Stimulated activated CD8-positive, alpha-beta memory T cell treated with anti-CD3 and anti-CD28 coated beads, Interleukin-7, amount 100 ng/mL, for 48 hours (primary cell): ENCODE results near the gene GP1BB.
"Not testable (repeated sequence)": the region's sequence is repeated elsewhere in the genome, so short reads cannot be mapped to it uniquely, and the experiment has no call there.

Experiments used
- DNase-seq, 2 donors: peaks; one replicate each; pipeline ENCODE4 v3.0.0-alpha.2; 2020; ENCODE audit warnings: low read depth in 1 of 2; ENCODE audit errors: extremely low read depth in 1 of 2

GP1BB gene

DNA sequence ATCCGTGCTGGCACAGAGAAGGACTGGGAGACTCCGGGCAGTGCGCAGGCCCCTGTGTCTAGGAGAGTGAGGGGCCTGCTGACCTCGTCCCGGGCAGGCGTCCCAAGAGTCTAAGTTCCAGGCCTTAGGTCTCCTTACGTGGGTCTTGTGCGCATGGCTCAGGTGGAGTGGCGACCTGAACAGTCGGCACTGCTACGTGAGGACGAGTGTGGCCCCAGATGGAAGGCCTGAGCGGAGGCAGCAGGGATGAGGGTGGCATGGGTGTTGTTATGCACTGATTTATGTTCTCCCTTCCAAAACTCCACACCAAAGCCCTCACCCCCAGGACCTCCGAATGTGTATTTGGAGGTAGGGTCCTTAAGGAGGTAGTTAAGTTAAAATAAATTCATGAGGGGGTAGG, 29.8 kb upstream of the GP1BB start:
- DNase-seq = no peak

DNA sequence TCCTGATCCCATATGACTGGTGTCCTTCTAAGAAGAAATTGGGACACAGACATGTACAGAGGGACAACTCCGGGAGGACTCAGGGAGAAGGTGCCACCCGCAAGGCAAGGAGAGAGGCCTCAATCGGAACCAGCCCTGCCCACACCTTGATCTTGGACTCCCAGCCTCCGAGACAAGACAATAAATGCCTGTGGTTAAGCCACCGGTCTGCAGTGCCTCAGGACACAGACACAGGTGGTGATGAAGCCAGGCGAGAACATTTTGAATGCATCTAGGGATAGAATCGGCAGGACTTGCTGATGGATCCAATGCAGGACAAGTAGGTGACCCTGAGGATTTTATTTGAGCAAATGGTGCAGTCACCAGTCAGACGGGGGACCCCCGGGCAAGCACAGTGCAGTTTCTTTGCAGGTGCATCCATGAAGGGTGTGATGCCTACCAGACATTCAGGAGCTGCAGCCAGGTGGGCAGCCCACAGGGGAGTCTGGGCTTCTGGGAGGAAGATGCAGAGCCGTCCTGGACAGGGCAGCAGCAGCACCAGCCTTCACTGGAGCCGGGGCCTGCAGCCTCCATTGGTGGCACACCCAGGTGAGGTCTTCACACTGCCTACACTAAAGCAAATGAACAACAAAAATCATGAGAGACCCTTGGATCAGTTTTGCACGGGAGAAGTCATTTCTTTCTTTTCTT, 29.2 kb upstream of the GP1BB start:
- no peak for DNase-seq

DNA sequence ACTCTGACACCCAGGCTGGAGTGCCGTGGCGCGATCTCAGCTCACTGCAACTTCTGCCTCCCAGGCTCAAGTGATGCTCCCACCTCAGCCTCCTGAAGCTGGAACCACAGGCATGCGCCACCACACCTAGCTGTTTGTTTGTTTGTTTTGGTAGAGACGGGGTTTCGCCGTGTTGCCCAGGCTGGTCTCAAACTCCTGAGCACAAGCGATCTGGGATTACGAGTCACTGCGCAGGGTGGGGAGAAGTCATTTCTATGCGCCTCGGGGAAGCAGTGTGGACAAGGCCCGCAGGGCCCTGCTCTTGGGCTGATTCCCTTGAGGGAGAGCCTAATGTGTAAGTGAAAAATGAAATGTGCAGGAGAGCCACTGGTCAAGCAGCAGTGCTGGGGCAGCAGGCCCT, 28.6 kb upstream of the GP1BB start:
- no peak for DNase-seq

DNA sequence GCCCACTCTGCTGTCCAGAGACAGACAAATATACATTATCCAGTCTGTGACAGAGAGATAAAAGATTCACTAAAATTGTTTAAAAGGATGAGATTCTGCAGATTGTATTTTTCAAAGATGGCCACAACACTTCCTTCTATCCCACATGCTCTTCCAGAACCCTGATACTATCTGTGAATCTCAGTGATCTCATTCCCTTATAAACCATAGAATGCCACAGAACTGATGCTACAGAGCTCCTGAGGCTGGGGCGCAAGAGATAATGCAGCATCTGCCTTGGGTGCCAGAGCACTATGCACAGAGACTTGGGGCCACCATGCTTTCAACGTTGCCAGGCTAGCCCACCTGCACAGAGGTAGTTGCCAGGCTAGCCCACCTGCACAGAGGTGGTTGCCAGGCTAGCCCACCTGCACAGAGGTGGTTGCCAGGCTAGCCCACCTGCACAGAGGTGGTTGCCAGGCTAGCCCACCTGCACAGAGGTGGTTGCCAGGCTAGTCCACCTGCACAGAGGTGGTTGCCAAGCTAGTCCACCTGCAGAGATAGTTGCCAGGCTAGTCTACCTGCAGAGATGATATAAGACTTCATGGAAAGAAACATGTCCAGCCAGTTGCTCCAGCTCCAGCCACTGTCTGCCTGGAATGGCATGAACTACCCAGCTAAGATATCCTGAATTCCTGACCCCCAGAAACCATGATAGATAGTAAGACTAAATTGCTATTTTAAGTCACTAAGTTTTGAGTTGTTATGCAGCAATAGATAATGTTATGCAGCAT, 26.6 kb upstream of the GP1BB start:
- no peak for DNase-seq

DNA sequence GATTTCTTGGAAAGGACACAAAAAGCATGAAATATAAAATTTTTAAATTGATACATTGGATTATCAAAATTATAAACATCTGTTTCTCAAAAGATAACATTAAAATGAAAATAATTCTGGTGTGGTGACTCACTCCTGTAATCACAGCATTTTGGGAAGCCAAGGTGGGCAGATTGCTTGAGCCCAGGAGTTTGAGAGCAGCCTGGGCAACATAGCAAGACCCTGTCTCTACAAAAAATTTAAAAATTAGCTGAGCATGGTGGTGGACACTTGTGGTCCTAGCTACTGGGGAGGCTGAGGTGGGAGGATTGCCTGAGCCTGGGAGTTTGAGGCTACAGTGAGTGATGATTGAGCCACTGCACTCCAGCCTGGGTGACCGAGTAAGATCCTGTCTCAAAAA, 25.5 kb upstream of the GP1BB start:
- DNase-seq = not testable (repeated sequence)

DNA sequence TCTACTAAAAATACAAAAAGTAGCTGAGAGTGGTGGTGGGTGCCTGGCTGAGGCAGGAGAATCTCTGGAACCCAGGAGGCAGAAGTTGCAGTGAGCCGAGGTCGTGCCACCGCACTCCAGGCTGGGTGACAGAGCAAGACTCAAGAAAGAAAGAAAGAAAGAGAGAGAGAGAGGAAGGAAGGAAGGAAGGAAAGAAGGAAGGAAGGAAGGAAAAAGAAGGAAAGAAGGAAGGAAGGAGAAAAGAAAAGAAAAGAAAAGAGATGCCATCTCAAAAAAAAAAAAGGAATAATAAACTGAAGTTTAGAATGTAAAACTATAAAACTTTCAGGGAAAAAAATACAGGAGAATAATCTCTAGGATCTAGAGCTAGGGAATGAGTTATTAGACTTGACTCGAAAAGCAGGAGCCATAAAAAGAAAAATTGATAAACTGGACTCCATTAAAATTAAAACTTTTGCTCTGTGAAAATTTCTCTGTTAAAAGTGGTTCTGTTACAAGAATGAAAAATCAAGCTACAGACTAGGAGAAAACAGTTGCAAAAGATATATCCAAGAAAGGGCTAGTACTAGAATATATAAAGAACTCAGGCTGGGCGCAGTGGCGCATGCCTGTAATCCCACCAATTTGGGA, 22.4 kb upstream of the GP1BB start:
- DNase-seq = no peak

DNA sequence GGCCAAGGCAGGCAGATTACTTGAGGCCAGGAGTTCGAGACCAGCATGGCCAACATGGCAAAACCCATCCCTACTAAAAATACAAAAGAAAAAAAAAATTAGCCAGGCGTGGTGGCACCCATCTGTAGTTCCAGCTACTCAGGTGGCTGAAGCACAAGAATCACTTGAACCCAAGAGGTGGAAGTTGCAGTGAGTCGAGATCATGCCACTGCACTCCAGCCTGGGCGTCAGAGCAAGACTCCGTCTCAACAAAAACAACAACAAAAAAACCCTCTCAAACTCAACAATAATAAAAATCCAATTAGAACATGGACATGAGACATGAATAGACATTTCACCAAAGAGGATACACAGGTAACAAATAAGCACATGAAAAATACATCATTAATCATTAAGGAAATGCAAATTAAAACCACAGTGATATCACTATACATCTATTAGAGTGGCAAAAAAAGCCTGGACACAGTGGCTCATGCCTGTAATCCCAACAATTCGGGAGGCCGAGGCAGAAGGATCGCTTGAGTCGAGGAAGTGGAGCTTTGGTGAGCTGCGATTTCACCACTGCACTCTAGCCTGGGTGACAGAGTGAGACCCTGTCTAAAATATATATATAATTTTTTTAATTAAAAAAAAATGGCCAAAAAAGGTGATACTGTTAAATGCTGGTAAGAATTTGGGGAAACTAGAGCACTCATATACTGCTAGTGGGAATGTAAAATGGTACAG, 21.8 kb upstream of the GP1BB start:
- DNase-seq = no peak

DNA sequence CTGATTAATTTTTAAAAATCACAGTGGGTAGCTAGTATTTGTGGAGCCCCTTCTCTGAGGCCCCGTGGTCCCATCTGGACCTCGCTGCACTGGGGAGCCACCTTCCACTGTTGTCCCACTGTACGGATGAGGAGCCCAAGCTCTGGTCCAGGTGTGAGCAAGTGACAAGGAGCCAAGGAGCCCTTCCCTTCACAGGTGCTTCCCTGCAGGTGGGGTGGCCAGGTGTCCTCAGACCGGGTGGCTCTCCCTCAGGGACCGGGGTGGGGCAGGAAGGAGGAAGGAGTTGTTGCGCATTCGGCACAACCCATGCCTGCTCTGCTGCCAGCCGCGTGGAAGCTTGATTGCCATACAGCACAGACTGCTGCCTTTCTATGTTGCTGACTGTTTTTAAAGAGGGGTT, 19.5 kb upstream of the GP1BB start:
- no peak for DNase-seq

DNA sequence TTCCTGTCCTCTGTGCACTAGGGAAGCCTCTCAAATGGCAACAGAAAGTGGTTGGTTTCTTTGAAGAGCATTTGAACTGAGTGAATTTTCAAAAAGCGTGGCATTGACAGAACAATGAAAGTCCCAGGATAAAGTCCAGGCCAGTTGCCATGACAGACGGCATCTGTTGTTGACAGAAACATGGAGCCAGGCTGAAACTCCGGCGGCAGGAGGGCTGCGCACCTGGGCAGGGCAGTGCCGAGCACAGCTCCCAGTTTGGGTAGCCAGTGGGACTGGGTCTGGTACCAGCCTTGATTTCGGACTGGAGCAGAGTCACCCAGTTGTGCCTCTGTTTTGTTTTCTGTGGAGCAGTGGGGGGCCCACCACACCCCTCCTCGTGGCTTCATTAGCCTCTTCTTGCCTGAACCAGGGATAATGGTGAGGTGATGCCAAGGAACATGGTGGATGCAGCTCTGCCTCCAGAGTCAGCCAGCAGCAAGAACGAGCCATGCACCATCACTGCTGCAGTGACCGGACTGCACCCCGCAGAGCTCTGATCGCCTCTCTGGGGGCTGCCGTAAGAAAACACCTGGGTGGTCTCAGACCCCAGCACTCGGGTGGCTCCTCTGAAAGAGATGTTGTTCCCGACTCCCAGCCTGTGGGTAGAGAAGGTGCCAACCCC, 18.9 kb upstream of the GP1BB start:
- no peak for DNase-seq

DNA sequence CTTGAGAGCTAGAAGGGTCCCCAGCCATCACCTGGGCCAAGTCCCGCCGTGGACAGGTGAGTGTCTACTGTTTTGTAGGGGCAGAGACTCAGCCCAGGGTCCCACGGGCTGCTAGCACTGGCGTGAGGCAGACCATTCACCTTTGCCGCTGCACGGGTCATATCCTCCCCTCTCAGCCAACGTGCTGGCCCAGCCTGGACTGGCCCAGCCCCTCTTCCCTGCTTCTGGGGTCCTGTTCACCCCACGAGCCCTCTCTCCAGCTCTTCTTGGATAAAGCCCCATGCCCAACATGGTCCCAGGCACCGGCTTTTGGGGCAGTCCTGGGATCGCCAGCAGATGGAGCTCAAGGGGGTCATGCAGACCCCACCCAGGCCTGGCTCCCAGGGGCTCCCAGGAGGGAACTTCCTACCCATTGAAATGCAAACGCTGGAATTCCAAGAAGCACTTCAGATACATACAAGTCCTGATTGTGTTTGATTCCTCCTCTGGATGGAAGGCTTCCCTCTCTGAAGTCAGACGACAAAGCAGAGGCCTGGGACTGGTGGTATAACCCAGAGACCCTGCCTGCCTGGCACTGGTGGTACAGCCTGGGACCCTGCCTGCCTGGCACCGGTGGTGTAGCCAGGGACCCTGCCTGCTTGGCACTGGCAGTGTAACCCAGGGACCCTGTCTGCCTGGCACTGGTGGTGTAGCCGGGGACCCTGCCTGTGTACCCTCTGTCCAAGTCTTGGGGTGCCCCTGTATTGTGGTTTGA, 18.0 kb upstream of the GP1BB start:
- DNase-seq = no peak

DNA sequence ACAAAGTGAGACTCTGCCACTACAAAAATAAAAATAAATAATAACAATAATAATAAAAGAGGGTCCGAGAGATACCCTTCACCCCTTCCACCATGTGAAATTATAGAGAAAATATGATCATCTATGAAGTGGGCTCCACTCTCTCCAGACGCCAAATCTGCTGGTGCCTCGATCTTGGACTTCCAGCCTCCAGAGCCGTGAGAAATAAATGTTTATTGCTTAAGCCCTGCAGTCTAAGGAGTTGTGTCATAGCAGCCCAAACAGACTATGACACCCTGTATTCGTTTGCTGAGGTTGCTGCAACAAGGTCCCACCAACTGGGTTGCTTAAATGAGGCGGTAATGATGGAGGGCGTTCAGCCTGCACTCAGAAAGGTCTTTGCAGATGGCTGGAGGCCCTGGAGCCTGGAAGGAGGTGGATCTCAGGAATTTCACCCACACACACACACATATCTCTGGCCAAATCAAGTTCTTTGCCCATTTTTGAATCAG, 16.6 kb upstream of the GP1BB start:
- DNase-seq = no peak

DNA sequence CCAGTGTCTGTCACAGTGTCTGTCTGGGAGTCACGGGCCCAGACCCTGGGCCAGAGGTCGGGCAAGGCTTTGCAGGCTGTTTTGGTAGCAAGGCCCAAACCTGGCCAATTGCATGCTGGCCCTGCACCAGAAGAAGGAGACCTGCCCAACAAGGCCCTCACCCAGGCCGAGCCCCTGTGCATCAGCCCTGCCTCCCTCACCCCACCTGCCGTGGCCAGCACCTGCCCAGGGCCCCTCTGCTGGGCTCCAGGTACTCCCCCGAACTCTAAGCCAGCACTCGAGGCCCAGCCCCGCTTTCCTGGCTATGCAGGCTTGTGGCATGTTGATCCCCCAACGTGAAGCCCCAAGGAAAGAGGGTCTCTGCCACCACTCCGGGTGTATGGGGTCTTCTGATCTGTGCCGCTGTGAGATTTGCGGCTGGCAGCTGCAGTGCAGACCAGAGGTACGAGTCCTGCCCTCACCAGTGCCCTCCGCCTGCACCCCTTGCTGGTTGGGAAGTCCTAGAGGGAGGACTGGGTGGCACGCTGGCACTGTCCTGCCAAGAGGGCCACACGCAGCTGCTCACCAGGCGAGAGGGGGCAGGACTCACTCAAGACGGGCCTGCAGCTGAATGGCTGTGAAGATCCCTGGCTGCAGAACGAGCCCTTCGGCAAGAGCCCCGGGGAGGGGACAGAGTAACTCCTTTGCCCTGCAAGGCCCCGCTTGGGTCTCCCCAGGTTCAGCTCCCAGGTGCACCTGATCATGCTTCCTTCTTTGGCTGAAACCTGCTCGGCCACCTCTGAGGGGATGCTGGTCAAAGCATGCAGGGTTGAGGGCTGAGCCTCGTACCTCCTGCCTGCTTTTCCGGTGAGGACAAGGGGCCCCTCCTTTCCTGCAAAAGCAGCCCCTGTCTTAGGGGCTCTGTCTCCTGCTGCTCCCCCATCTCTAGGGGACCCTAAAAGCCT, 15.7 kb upstream of the GP1BB start:
- no peak for DNase-seq

DNA sequence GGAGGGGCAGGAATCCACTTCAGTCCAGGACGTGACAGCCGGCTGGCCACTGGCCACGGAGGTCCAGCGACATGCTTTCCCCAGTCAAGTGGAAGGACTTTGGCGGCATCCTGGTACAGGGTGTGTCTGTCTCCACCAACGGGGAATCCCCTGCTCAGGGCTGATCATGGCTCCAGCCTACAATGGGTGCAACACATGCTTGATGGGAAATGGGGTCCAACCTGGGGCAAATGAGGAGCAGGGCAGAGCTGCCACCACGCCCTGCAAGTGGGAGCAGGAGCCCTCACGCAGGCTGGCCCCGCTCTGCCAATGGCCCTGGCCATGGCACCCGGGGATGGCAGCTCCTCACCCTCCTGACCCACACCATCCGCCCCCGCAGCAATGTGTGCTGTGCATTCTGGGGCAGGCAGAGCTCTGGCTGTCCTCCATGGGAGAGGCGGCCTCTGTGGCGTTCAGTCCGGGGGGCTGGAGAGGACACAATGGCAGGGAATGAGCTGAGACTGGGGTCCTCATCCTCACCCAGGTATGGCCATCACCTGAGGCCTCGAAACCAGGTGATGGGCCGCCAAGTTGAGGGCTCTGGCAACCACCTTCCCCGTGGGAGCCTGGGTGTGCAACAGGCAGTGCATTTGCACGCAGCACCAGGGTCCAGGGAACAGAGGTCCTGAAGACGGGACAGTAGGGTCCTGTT, 14.9 kb upstream of the GP1BB start:
- DNase-seq = no peak

DNA sequence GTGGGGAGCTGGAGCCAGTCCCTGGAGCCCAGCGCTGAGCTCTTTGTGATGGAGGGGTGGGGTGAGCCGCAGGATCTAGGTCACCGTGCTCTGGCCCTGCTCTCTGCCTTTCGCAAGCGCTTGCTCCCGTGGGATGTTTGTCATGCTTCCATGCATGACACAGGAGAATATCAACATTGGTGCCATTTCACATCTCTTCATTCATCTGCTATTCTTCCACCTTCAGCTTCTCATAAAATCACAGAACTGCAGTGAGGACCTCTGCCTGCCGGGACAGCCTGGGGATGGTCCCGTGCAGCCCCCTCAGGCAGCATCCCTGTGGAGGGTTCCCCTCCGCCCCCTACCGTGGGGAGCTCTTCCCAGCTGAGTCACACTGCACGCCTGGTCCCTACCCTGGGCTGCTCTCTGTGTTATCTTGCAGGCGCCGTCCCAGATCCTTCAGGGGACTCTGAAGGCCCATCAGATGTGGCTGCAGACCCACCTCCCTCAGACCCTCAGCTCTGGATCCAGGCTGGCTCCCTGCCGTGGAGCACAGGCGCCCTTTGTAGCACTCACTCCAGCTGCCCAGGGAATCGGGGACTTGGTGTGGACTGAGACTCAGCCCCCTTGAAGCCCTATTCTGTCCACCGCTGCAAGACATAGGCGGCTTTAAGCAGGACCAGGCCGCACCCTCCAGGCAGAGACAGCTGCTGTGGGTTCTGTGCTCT, 14.1 kb upstream of the GP1BB start:
- no peak for DNase-seq

DNA sequence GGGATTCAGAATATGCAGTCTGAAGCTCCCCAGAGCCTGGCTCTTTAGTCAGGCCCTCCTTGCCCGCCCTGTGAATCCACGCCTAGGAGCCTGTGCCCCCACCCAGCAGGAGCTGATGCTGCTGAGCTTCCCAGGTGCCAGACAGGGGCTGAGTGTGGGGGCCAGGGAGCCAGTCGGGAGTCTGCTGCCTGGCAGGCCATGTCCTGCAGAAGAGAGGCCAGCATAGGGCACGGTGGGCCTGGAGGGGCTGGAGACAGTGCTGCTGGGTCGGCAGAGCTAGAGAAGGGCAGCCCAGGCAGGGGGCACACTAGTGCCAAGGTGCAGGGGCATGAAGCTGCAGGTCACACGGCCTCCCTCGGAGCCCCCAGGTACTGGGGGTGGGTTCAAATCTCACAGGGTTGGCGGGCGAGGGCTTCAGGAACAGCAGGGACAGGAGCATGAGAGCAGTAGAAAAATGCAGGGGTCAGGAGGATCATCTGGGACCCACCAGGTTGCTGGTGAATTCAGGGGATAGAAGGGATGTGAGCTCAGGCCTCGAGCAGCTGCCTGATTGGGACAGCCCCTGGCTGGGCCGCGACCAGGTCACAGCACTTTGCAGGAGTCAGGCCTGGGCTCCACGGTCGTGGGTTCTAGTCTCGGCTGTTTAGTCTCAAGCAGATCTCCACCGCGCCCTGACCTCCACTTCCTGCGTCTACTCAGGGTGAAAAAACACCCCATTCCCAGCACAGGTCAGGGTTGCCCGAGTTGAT, 13.1 kb upstream of the GP1BB start:
- no peak for DNase-seq

DNA sequence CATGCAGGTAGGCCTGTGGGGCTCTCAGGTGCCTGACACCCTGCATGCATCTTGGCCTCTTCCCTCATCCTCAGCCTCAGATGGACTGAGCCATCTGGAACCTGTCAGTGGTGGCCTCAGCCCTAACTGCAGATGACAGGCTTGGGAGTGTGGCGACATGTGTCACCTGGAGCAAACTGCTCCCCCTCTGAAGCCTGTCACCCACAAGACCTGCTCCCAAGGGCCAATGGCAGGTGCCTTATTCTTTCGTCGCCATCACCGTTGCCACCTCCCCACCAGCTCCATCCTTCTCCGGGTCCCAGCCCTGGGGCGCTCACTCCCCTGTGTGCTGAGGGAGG, 12.6 kb upstream of the GP1BB start:
- no peak for DNase-seq

DNA sequence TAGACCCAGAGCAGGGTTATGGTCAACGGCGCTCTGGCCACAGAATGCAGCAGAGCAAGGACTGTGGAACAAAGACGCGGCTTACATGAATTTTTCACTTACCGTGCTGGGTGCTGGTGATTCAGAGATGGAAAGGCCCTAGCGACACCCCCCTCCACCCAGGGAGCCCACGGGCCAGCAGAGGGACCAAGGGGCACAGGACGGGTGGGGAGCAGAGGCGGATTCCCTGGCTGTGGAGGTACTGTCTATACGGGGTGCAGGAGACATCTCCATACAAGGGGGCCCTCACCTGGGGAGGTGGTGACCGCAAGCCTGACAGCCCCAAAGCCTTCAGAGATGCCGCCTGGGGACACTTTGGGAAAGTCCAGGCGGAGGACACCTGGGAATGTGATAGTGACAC, 10.1 kb upstream of the GP1BB start:
- DNase-seq = no peak
